ENCODE measurements around the gene IFITM10.

GRCh38 chr11:1694846-1695547 is 55.4 kb downstream of the IFITM10 start:
- TF ChIP-seq GATA2 (IDR thresholded peaks at IDR 0.05; ENCODE audit: low read depth, low read length): no peak
- TF ChIP-seq GATA3 (IDR thresholded peaks at IDR 0.05; ENCODE audit: low read depth, low read length): no peak
